ENCODE measurements around the gene ANKIB1.

DNA sequence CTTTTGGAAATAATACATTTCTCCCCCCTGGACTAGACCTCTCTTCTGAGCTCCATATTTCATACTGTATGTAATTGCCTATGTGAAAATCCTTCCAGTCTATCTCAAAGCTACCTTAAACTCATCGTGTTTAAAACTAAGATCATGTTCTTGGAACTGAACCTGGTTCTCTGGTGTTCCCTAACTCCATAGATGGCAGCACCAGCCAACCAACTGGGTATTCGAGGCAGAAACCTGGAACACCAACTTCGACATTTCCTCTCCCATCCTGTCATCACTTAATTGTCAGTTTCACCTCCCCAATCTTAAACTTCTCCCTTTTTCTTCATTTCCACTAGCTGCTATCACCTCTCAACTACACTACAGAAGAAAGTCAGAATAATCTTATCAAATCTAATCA is 87.0 kb downstream of the ANKIB1 start:
- TF ChIP-seq, protein P1, sequence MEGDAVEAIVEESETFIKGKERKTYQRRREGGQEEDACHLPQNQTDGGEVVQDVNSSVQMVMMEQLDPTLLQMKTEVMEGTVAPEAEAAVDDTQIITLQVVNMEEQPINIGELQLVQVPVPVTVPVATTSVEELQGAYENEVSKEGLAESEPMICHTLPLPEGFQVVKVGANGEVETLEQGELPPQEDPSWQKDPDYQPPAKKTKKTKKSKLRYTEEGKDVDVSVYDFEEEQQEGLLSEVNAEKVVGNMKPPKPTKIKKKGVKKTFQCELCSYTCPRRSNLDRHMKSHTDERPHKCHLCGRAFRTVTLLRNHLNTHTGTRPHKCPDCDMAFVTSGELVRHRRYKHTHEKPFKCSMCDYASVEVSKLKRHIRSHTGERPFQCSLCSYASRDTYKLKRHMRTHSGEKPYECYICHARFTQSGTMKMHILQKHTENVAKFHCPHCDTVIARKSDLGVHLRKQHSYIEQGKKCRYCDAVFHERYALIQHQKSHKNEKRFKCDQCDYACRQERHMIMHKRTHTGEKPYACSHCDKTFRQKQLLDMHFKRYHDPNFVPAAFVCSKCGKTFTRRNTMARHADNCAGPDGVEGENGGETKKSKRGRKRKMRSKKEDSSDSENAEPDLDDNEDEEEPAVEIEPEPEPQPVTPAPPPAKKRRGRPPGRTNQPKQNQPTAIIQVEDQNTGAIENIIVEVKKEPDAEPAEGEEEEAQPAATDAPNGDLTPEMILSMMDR (IDR thresholded peaks at IDR 0.05) = no peak
- TF ChIP-seq POLR2A (IDR thresholded peaks at IDR 0.05) = no peak

All from heart left ventricle (tissue), 13 donors.